Measurements from ENCODE around the gene HOXB1.

Gene HOXB1

GRCh38 chr17:48555258-48556228 lies 24.7 kb upstream of the HOXB1 start:
- in situ Hi-C loops (cut with HindIII; ENCODE audit: low sequenced_read_pairs) = no loop called here

GRCh38 chr17:48554412-48555257 lies 23.8 kb upstream of the HOXB1 start:
- in situ Hi-C loops (cut with HindIII; ENCODE audit: low sequenced_read_pairs) = no loop called here

GRCh38 chr17:48553826-48554225 lies 23.0 kb upstream of the HOXB1 start:
- in situ Hi-C loops (cut with HindIII; ENCODE audit: low sequenced_read_pairs) = no loop called here

GRCh38 chr17:48553190-48553547 lies 22.4 kb upstream of the HOXB1 start:
- in situ Hi-C loops (cut with HindIII; ENCODE audit: low sequenced_read_pairs) = no loop called here

- in situ Hi-C loops (cut with HindIII; ENCODE audit: low sequenced_read_pairs) = no loop called here
Measured at GRCh38 chr17:48552466-48553189, 21.8 kb upstream of the HOXB1 start.

- in situ Hi-C loops (cut with HindIII; ENCODE audit: low sequenced_read_pairs) = no loop called here
Measured at GRCh38 chr17:48551596-48552465, 21.0 kb upstream of the HOXB1 start.

GRCh38 chr17:48551214-48551555 lies 20.4 kb upstream of the HOXB1 start:
- in situ Hi-C loops (cut with HindIII; ENCODE audit: low sequenced_read_pairs) = no loop called here

- in situ Hi-C loops (cut with HindIII; ENCODE audit: low sequenced_read_pairs) = no loop called here
Measured at GRCh38 chr17:48550502-48551213, 19.8 kb upstream of the HOXB1 start.

GRCh38 chr17:48549914-48550501 lies 19.2 kb upstream of the HOXB1 start:
- in situ Hi-C loops (cut with HindIII; ENCODE audit: low sequenced_read_pairs) = no loop called here

GRCh38 chr17:48549281-48549630 lies 18.4 kb upstream of the HOXB1 start:
- in situ Hi-C loops (cut with HindIII; ENCODE audit: low sequenced_read_pairs) = no loop called here

- in situ Hi-C loops (cut with HindIII; ENCODE audit: low sequenced_read_pairs) = no loop called here
Measured at GRCh38 chr17:48548523-48549280, 17.9 kb upstream of the HOXB1 start.

- in situ Hi-C loops (cut with HindIII; ENCODE audit: low sequenced_read_pairs) = no loop called here
Measured at GRCh38 chr17:48547808-48548522, 17.2 kb upstream of the HOXB1 start.

- in situ Hi-C loops (cut with HindIII; ENCODE audit: low sequenced_read_pairs) = no loop called here
Measured at GRCh38 chr17:48546924-48547807, 16.4 kb upstream of the HOXB1 start.

GRCh38 chr17:48546137-48546923 lies 15.5 kb upstream of the HOXB1 start:
- in situ Hi-C loops (cut with HindIII; ENCODE audit: low sequenced_read_pairs) = no loop called here

GRCh38 chr17:48545539-48545938 lies 14.7 kb upstream of the HOXB1 start:
- in situ Hi-C loops (cut with HindIII; ENCODE audit: low sequenced_read_pairs) = no loop called here

- in situ Hi-C loops (cut with HindIII; ENCODE audit: low sequenced_read_pairs) = no loop called here
Measured at GRCh38 chr17:48545022-48545375, 14.2 kb upstream of the HOXB1 start, which contains the start of gene HOXB2. Gene HOXB2 (minus strand): TSS chr17:48545109. CDS start chr17:48544911, 198 bp downstream.
